T-helper 1 cell (primary cell): ENCODE results near the gene RAB3D.
"Not testable (repeated sequence)": the region's sequence is repeated elsewhere in the genome, so short reads cannot be mapped to it uniquely, and the experiment has no call there.

ENCODE experiments used
- DNase-seq, 5 donors: peaks; one replicate each; pipeline ENCODE4 v3.0.0-alpha.2; 2012 to 2020
- total RNA-seq, 4 donors: gene quantifications; one replicate each; lab custom pipeline; 2026; lab: John Stamatoyannopoulos, UW

RAB3D gene, protein sequence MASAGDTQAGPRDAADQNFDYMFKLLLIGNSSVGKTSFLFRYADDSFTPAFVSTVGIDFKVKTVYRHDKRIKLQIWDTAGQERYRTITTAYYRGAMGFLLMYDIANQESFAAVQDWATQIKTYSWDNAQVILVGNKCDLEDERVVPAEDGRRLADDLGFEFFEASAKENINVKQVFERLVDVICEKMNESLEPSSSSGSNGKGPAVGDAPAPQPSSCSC
- total RNA-seq, result 3.4 to 7.8 (median 5.9) reads per million in 4 donors

DNA sequence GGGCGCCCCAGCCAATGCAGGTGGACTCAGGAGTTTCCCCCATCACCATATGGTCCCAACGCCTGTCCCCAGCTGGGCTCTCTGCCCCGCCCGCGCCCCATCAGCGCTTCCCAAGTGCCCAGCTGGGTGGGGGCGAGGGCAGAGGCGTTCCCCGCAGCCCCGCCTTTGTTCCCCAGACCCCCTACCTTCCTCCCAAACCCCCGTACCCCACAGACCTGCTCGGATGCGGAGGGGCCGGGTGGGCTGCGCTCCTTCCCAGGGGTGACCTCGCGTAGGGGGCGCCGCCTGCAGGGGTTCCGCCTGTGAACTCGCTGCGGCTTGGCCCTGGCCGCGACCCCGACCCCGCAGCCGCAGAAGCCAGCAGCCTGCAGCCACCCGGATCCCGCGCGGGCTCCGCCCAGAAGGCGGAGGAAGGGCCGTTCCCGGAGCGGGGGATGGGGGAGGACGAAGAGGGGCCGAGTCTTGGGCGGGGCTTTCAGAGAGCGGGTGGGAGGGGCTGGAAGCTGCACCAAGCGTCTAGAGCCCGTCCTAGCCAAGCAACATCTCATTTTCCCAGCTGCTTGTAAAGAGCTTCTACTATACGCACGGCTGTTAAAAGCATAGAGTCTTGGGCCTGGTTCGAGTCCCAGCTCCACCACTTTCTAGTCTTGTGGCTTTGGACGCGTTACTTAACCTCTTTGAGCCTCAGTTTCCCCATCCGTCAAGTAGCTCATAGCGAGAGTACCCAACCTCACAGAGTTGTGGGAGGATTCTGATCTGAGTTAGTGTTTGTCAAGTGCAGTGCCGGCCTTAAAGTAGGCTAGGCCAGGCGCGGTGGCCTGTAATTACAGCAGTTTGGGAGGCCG is at the start of gene RAB3D:
RAB3D (minus strand) TSS at position 404 of the 845 bp plus-strand sequence. CDS start 2,258 bp downstream, outside the sequence.
- peak; percentile 52 to 86 (median 65) for DNase-seq

DNA sequence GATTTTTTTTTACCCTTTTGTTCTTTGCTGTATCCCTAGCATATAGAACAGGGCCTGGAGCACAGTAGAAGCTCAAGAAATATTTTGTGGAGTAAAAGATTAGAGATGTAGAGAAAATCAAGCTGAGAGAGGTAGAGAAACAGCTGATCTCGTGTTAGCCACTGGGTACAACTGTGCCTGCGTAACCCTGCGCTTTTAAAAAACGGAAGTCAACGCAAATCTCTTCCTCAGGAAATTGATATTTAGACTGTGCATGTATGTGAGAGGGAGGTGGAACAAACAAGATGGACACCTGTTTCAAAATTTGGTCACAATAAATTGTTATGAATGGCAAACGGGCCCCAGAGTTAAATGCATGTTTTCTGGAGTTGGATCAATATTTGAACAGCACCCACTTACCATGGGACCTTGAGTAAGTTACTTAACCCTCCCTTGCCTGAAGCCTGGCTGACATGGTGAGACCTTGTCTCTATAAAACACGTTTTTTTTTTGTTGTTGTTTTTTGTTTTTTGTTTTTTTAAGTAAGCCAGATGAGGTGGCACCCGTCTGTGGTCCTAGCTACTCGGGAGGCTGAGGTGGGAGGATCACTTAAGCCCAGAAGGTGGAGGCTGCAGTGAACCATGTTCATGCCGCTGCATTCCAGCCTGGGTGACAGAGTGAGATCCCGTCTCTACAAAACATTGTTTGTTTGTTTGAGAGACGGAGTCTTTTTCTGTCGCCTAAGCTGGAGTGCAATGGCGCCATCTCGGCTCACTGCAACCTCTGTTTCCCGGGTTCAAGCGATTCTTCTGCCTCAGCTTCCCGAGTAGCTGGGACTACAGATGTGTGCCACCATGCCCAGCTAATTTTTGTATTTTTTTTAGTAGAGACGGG is 47.9 kb upstream of the RAB3D start:
- DNase-seq, result no peak

DNA sequence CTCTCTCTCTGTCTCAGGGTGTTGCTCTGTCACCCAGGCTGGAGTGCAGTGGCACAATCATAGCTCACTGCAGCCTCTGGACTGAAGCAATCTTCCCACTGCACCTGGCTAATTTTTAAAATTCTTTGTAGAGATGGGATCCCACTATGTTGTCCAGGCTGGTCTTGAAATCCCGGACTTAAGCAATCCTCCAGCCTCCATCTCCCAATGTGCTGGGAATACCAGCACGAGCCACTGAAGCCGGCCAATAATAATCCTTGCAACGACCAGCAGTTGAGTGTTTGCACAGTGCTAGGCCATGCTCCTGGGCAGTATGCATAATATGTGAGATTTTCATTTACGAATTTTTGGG is 45.3 kb upstream of the RAB3D start:
- DNase-seq, result no peak

DNA sequence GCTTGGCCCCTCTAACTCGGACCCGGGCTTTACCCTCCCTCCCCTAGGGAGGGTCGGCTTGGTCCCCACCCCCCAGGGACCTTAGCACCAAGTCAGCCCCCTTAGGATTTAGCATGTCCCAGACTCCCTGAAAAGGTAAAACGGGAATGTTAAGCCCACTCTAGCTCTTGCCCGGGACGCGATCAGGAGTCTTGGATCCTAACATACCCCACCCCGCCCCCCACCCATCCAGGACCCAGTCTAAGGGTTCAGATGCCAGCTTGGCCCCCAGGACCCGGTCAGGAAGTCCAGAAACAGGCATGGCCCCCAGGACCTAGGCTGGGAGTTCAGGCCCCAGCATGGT is 44.2 kb upstream of the RAB3D start:
- DNase-seq, result no peak

DNA sequence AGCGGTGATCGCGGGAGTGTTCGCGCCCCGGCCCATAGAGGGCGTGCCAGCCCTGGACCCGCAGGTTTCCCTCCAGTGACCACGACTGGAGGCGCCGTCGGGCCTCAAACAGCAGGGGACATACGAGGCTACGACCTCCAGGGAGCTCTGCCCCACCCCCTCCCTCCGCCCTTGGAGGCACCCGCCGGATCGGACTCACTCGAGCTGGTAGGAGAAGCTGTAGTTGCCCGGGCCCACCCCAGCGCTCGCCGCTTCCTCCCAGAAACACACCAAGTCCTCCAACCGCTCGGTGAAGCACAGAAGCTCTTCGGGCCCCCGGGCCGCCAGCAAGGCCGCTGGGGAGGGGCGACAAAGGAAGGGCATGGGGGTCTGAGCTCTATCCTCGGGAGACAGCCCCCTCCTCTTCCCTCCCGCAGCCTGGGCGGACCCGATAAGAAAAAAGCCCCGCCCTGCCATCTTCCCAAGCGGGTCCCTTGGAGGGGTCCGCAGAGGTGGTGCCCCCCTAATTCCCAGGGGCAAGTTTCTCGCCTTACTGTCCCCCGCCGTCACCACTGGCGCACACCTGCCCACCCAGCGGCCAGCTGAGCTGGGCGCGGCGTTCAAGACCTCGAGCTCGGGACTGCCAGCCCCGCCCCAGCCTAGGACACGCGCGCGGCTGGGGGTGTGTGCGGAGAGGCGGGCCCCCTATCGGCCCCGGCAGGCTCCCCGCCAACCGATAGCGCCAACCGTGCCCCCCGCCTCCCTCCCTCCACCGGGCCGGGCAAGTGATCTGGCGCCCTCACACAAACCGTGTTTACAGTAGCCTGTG is 43.6 kb upstream of the RAB3D start:
- peak in 2 of 5 donors; percentile 25 to 57 for DNase-seq

DNA sequence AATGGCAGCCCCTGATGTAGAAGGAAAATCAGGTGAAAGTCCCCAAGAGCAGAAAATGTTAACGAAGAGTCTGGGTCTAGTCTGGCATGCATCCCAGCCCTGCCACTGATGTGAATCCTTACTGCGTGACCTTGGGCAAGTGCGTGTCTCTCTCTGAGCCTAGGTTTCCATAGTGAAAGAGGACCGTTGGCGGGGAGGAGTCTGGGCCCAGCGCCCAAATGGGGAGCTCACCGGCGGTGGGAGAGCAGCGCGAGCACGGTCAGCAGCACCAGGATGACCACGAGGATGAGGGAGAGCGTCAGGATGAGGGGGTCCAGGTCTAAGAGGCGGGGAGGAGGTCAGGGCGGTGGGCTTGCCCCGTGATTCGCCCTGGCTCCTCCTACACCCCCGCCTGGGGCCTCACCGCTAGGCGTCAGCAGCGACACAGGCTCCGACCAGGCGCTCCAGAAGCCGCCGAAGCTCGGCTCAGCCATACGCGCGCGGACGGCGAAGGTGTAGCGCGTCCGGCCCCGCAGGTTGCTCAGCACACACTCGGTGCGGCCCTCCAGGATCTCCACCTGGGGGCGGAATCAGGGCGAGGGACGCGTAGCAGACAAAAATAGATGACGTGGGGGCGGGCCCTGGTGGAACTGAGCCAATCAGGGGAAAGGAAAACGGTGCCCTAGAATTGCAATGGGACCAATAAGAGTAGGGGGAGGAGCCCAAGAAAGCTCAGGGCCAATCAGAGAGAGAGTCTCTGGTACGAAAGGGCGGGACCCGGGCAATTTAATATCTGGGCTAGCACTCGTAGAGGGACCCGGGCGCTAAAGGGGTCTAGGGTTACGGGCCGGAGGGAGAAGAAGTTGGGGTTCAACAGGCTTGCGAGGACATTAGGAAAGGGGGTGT is 41.4 kb upstream of the RAB3D start:
- peak; percentile 92 to 98 (median 96) for DNase-seq

DNA sequence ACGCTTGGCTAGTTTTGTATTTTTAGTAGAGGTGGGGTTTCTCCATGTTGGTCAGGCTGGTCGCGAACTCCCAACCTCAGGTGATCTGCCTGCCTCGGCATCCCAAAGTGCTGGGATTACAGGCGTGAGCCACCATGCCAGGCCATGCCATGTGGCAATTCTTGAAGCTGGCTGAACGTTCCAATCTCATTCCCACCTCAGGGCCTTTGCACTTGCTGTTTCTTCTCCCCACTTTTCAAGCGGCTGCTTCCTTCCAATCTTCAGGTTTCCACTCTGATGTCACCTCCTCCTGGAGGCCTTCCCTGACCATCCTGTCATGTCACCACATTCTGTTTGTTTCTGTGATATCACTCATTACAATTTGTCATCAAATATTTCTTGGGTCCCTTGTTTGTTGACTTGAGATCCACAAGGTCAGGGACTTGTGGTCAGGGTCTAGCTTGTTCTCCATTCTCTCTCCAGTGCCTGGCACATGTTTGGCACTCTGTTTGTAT is 40.4 kb upstream of the RAB3D start:
- DNase-seq, result no peak

DNA sequence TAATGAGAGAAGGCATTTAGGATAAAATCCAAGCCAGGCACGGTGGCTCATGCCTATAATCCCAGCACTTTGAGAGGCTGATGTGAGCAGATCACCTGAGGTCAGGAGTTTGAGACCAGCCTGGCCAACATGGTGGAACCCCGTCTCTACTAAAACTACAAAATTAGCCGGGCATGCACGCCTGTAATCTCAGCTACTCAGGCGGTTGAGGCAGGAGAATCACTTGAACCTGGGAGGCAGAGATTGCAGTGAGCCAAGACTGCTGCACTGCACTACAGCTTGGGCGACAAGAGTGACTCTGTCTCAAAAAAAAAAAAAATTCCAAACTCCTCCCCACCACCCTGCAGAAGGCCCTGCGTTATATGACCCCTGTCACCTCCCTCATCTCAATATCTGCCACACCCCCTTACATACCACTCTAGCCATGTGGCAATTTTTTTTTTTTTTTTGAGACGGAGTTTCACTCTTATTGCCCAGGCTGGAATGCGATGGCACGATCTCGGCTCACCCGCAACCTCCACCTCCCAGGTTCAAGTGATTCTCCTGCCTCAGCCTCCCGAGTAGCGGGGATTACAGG is 39.9 kb upstream of the RAB3D start:
- not testable (repeated sequence) for DNase-seq

DNA sequence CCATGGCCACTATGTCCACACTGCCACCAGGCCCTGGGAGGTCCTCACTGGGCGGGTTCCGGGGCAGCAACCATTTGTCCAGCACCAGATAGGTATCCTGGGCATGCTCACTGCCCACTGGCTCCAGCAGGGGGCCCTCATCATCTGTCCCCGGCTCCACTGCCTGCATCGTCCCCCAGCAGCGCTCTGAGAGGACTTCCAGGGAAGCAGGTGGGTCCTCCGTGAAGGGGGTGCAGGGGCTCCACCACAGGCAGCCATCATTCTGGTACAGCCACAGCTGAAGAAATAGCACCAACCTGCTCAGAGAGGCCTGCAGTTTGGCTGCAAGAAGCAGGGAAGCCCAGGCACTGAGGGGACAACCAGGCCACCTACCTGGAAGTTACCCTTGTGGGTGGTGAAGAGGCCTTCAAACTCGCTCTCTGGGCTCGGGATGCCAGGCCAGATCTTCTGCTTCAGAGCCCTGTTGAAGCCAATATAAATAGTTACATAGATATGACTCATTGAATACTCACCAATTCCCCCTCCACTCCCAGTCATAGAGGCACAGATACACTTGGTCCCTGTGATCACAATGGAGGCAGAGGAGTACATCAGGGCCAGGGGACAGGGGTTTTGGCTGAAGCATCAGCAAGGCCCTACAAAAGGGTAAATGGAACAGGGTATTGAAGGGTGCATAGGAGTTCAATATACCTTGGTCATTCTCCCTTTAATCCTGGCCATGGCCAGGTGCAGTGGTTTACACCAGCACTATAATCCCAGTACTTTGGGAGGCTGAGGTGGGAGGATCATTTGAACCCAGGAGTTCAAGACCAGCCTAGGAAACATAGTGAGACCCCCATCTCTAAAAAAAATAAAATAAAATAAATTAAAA is 39.1 kb upstream of the RAB3D start:
- DNase-seq, result no peak

DNA sequence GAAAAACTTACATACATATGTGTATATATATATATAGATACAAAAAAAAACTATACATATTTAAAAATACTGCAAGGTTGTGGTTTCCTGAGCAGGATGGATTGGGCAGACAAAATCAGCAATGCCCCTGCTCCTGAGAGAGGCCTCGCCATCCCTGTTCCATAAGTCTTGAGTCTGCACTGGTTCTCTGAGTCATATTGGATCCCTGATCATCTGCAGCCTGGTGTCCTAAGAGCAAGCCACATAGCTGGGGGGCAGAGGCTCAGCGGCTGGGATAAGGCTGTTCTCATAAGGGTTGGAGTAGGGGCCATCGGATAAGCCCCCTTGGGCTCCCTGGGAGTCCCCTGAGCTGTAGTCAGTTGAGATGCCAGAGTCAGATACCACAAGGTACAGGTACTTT is 38.3 kb upstream of the RAB3D start:
- DNase-seq, result no peak

DNA sequence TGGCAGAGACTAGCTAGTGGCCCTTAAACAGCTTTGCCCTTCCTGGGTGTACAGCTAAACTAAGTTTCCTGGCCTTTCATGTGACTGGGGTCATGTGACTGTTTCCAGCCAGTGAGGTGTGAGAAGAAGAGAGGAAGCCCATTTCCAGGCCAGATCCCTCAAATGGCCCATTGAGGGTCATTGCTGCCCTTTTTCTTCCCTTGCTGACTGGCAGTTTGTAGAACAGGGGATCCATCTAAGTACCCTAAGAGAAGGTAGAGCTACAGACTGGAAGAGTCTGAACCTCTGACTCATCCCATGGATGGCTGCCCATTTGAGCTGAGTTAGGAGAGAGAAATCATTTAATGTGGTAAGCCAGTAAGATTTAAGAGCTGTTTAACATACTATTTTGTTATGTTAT is 37.8 kb upstream of the RAB3D start:
- peak in 1 of 5 donors; percentile 47 for DNase-seq

DNA sequence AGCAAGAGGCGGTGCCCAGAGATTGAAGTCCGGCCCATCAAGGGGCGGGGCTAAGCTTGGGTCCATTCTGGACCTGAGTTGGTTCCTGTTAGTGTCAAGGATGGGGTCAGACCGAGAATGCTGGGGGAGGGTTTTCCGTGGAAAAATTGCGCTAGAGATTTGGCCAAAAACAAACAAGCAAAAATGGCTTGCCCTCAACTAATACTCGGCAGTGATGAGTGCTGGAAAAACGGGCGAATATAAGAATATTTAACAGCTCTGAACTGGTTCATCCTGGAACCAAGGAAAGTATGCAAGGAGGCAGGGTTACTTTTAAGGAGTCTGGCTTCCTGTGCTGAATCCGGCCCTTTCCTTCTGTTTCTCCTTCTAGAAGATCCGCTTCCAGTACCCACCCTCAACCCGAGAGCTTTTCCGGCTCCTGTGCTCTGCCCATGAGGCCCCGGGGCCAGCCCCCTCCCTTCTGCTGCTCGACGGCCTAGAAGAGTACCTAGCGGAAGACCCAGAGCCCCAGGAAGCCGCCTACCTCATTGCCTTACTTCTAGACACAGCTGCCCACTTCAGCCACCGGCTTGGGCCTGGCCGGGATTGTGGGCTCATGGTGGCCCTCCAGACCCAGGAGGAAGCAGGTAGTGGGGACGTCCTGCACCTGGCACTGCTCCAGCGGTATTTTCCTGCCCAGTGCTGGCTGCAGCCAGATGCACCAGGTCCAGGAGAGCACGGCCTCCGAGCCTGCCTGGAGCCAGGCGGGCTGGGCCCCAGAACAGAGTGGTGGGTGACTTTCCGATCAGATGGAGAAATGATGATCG is 35.9 kb upstream of the RAB3D start:
- DNase-seq, result peak; percentile 50 to 87 (median 69)

DNA sequence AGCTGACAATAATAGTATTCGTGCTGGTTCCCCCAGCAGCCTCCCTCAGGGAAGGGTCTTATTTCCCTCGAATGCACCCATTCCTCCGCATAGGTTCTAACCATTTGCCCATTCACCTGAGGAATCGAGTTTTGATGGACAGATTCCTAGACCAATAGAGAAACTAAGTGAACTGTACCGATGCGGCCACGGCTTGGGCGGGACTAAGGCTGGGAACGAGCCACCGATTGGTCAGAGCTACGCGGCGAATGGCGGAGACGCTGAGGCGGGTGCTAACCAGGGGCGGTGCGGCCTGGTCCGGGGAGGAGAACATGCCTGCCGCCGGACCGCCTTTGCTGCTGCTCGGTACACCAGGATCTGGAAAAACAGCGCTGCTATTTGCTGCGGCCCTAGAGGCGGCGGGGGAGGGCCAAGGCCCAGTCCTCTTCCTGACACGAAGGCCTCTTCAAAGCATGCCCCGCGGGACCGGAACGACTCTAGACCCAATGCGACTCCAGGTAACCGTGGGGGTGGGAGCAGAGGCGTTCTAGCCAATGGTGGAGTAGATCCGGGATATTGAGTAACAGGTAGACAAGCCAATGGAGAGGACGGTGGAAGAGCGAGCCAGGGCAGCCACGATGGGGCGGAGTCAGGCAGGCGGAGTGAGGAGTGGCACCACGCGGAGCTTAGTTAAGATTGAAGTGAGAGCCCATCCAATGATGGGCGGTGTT is 35.1 kb upstream of the RAB3D start, which contains the start of gene SWSAP1:
SWSAP1 (plus strand) TSS at position 234 of the 710 bp plus-strand sequence; CDS start at position 249, 15 bp downstream.
- DNase-seq, result peak; percentile 93 to 100 (median 96)

DNA sequence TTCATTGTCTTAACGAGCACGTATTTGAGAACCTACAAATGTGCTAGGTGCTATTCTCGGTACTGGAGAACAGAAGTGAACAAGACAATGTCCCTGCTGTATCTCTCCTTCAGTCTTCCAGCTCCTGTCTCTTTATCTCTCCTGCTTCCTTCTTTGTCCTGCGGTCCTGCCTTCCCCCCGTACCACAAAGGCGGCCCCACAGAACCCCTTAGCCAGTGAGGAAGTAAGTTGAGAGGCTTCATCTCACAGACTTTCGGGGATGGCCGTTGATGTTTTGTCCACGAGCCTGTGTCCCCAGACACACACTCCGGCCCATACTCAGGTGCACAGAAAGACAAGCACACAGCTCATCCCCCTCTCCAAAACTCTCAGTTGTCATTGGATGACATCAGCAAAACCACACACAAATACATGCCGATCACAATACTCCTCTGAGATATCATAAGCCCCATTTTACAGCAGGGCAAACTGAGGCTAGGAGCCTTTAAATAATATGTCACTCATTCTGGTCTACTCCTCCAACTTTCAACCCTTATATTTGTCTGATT is 34.5 kb upstream of the RAB3D start:
- no peak for DNase-seq

DNA sequence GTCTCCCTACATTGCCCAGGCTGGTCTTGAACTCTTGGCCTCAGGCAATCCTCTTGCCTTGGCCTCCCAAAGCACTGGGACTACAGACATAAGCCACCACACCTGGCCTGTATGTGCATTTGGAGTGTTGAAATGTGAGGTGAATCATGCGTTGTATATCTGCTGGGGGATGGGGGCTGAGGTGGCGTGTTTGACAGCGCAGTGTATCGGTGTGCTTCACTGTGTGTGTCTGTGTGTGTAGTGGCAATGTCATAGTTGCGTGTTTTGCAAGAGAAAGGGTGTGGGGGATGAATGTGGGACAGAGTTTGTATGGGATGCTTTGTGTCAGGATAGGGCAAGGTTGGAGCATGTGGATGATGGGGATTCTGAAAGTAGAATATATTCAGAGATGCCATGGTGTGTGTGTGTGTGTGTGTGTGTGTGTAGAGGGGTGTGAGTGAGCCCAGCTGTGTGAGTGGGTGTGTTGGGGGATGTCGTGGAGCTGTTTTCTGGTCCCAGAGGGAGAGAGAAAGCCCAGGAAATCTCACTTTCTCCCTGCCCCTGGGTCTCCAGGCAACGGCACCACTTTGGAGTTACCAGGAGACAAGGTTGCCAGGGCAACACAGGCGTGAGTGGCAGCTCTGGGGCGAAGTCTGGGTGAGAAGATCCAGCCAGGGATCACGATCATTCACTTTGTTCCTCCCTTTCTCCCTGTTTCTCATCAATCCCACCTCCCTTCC is 33.9 kb upstream of the RAB3D start:
- no peak for DNase-seq

DNA sequence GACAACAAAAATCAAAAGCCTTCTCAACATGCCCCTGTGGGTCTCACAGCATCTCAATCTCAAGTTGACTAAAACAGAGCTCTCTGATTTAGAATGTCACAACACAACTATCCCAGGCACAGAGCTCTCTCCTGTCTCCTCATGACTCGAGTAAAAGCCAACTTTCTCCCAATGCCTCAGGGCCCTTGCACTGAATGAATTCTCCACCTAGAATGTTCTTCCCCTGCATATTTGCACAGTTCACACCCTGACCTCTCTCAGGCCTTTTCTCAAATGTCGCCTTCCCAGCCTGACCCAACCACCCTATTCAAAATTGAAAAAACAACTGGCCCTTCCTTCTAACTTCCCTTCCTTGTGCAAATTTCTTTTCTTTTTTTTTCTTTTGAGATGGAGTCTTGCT is 31.3 kb upstream of the RAB3D start:
- DNase-seq, result no peak

DNA sequence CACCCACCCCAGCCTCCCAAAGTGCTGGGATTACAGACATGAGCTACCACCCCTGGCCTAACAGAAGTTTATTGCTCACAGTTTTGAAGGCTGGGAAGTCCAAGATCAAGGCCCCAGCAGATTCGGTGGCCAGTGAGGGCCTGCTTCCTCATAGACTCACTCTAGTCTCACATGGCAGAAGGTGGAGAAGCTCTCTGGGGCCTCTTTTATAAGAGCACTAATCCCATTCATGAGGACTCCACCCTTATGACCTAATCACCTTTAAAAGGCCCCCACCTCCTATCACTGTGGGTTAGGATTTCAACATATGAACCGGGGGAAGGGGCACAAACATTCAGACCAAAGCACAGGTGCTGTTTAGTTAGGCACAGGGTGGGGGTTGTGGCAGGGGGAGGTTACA is 28.1 kb upstream of the RAB3D start:
- DNase-seq, result no peak
